Tibial artery (tissue), 4 donors: Measurements from ENCODE around the gene FOXJ3.

Experiments
- DNase-seq, 2 donors: peaks; one replicate each; pipeline ENCODE4 v3.0.0-alpha.2; 2019
- H3K27ac ChIP-seq, 2 donors: fragments of 200-600 bp; sonication (generic) in 1 of 2; 1 replicate in 1 of 2; 2 replicates in 1 of 2; pipeline ENCODE4 v1.5.1; 2018 to 2019; ENCODE audit warnings: mild to moderate bottlenecking in 1 of 2
- H3K27me3 ChIP-seq, 2 donors: fragments of 200-600 bp; sonication (generic) in 1 of 2; one replicate each; pipeline versions ENCODE4 v1.5.1 to v1.6.0; 2016 to 2019
- H3K36me3 ChIP-seq, 3 donors: fragments of 200-600 bp; sonication (generic) in 2 of 3; one replicate each; pipeline ENCODE4 v1.5.1; 2016 to 2019; ENCODE audit warnings: mild to moderate bottlenecking in 2 of 3
- H3K4me1 ChIP-seq, 4 donors: fragments of 200-600 bp; sonication (generic) in 2 of 4; 1 replicate in 3 of 4; 2 replicates in 1 of 4; pipeline ENCODE4 v1.5.1; 2016 to 2019
- H3K4me3 ChIP-seq, 2 donors: fragments of 200-600 bp; sonication (generic) in 1 of 2; 1 replicate in 1 of 2; 2 replicates in 1 of 2; pipeline ENCODE4 v1.5.1; 2018 to 2019; ENCODE audit warnings: mild to moderate bottlenecking in 2 of 2
- H3K9me3 ChIP-seq, 3 donors: fragments of 200-600 bp; sonication (generic) in 1 of 3; one replicate each; pipeline ENCODE4 v1.5.1; 2016 to 2019
- intact Hi-C: fragments of 100-400 bp; cut with DNase I; formaldehyde crosslinking; loops from one replicate; pipeline ENCODE4 v1.15.0; 2023; ENCODE audit warnings: low total_unique reads
- TF ChIP-seq, protein P1 (sequence below), 2 experiments: fragments of 200-600 bp in 1 of 2; fragments of 450-650 bp in 1 of 2; IDR thresholded peaks; one replicate each; pipeline ENCODE4 v1.5.1; 2017 to 2019; ENCODE audit warnings: antibody characterized with exemption in 2 of 2, mild to moderate bottlenecking in 1 of 2, moderate library complexity in 1 of 2

Gene FOXJ3

DNA sequence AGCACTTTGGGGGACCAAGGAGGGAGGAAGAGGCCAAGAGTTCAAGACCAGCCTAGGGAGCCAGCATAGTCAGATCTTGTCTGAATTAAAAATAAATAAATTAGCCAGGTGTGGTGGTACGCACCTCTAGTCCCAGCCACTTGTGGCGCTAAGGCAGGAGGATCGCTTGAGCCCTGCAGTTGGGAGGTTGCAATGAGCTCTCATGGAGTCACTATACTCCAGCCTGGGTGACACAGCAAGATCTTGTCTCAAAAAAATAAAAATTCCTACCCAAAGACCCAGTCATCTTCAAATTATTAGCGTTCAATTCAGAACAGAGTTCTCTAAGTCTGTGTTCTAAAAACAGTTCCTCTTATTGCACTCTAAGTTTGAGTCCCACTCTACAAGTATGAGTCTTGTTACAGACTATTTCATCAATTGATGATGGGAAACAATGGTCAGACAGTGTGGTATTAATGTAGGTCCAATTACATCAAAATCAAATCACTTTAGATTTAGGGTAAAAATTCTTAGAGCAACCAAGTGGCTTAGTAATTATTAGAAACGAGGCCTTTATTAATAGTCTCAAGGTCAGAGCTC lies 6.9 kb downstream of the FOXJ3 start:
- intact Hi-C loops: no loop called here
- Histone ChIP-seq H3K27me3 (no peaks in the 10 kb centered on the region), H3K27ac (no peak overlapping the region), H3K9me3 (no peaks in the 10 kb centered on the region), H3K36me3 (no peaks in the 10 kb centered on the region), H3K4me1 (peaks cover 0 to 54% (median 7%) of the 10 kb centered on the region in 4 donors), H3K4me3 (no peak overlapping the region)
- TF ChIP-seq, protein P1, sequence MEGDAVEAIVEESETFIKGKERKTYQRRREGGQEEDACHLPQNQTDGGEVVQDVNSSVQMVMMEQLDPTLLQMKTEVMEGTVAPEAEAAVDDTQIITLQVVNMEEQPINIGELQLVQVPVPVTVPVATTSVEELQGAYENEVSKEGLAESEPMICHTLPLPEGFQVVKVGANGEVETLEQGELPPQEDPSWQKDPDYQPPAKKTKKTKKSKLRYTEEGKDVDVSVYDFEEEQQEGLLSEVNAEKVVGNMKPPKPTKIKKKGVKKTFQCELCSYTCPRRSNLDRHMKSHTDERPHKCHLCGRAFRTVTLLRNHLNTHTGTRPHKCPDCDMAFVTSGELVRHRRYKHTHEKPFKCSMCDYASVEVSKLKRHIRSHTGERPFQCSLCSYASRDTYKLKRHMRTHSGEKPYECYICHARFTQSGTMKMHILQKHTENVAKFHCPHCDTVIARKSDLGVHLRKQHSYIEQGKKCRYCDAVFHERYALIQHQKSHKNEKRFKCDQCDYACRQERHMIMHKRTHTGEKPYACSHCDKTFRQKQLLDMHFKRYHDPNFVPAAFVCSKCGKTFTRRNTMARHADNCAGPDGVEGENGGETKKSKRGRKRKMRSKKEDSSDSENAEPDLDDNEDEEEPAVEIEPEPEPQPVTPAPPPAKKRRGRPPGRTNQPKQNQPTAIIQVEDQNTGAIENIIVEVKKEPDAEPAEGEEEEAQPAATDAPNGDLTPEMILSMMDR (IDR thresholded peaks at IDR 0.05): no peak
- no peak for DNase-seq

DNA sequence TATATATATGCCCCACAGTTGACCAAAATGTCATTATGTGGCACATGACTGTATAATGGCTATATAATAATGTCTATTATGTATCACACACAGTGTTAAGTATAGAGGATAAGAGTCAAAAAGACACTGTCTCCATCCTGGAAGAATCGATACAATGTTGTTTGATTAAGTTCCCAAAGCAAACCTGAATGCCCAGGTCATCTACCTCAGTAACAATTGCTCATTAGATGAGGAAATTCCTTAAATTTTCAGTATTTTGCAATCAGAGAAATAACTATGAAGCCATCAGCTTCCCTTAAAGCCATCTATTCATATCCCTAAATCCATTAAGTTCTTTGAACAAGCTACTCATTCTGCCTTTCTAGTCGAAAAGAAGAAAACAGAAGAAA lies 10.0 kb downstream of the FOXJ3 start:
- TF ChIP-seq, protein P1 (IDR thresholded peaks at IDR 0.05): no peak

DNA sequence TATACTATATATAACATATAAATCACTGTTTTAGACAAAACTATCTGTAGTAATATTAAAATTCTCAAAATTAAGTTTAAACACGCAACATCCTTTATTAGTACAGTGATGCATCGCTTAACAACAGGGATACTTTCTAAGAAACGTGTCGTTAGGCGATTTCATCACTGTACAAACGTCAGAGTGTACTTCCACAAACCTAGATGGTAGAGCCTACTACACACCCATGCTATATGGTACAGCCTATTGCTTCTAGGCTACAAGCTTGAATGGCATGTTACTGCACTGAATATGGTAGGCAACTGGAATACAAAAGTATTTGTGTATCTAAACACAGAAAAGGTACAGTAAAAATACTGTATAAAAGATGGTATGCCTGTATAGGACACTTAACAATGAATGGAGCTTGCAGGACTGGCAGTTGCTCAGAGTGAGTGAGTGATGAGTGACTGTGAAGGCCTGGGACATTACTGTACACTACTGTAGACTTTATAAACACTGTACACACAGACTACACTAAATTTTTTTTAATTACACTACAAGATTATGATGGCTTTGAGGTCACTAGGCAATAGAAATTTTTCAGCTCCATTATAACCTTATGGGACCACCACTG lies 10.5 kb downstream of the FOXJ3 start:
- H3K4me1 ChIP-seq: peaks cover 0 to 62% (median 25%) of the 10 kb centered on the region in 4 donors
- intact Hi-C loops: no loop called here

More for the DNA sequence above, 10.0 kb downstream of the FOXJ3 start:
- H3K27ac ChIP-seq: no peak overlapping the region
- intact Hi-C loops: no loop called here
- H3K9me3 ChIP-seq: no peaks in the 10 kb centered on the region
- peaks cover 0 to 60% (median 20%) of the 10 kb centered on the region in 4 donors for H3K4me1 ChIP-seq
- H3K36me3 ChIP-seq: no peaks in the 10 kb centered on the region
- no peak overlapping the region for H3K4me3 ChIP-seq
- no peaks in the 10 kb centered on the region for H3K27me3 ChIP-seq
- no peak for DNase-seq

DNA sequence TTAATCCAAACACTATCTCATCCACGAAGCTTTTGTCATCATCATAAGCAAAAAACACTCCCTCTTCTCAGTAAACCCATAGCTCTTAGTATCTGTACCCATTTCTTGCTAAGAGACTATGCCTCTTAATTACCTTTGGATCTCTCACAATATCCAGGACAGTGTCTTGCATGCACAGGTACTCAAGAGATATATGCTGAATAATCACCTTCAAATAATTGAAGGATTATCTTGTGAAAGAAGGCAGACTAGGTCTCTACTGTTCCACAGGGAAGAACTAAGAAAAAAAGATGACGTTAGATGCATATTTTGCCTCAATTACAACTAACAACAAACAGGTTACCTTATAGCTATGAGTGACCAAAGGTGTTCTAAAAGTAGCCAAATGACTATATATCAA lies 11.5 kb downstream of the FOXJ3 start:
- intact Hi-C loops: no loop called here

More for the DNA sequence above, 10.5 kb downstream of the FOXJ3 start:
- H3K36me3 ChIP-seq: no peaks in the 10 kb centered on the region
- H3K9me3 ChIP-seq: no peaks in the 10 kb centered on the region
- no peak overlapping the region for H3K4me3 ChIP-seq
- H3K27me3 ChIP-seq: no peaks in the 10 kb centered on the region
- no peak overlapping the region for H3K27ac ChIP-seq
- no peak for DNase-seq
- TF ChIP-seq, protein P1 (IDR thresholded peaks at IDR 0.05): no peak

DNA sequence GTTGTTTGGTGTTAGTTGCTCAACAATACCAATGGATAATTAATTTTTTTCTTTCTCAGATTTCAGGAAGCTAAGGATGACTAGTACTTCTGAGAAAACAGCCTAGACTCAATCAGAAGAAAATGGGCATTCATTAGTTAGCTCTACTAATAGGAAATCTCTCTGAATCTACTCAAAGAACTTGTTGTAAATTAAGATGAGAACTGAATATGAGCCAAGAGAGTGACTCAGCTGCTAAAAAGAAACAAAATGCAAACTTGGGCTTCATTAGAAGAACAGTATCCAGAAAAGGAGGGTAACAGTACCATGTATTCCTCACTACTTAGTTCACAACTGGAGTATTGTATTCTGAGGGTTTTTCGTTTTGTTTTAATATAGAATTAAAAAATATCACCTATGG lies 12.5 kb downstream of the FOXJ3 start:
- no peak for DNase-seq
- intact Hi-C loops: no loop called here
- Histone ChIP-seq H3K27me3 (no peaks in the 10 kb centered on the region), H3K36me3 (no peaks in the 10 kb centered on the region), H3K4me1 (peaks cover 0 to 68% (median 36%) of the 10 kb centered on the region in 4 donors), H3K9me3 (no peaks in the 10 kb centered on the region), H3K4me3 (no peak overlapping the region), H3K27ac (no peak overlapping the region)
- TF ChIP-seq, protein P1 (IDR thresholded peaks at IDR 0.05): no peak

More for the DNA sequence above, 11.5 kb downstream of the FOXJ3 start:
- TF ChIP-seq, protein P1 (IDR thresholded peaks at IDR 0.05): no peak
- peaks cover 0 to 71% (median 34%) of the 10 kb centered on the region in 4 donors for H3K4me1 ChIP-seq
- no peaks in the 10 kb centered on the region for H3K36me3 ChIP-seq
- DNase-seq: no peak
- H3K27me3 ChIP-seq: no peaks in the 10 kb centered on the region
- no peak overlapping the region for H3K27ac ChIP-seq
- no peaks in the 10 kb centered on the region for H3K9me3 ChIP-seq
- no peak overlapping the region for H3K4me3 ChIP-seq
